GM12878 (cell line): ENCODE measurements around the gene SNURF.

Experiments used
- CBX3 ChIP-seq: fragments of 200-600 bp; sonication (generic); IDR thresholded peaks from 2 replicates; pipeline ENCODE4 v1.6.1; 2016; ENCODE audit warnings: low read depth, borderline replicate concordance
- CTCF ChIP-seq, 3 experiments: IDR thresholded peaks in 2 of 3; conservative IDR thresholded peaks in 1 of 3; 2 replicates each; pipeline ENCODE4 v1.5.1; 2011; ENCODE audit warnings: low read depth in 3 of 3, low read length in 3 of 3, mild to moderate bottlenecking in 3 of 3, control low read depth in 2 of 3, moderate library complexity in 2 of 3, inconsistent platforms in 1 of 3, mixed read lengths in 1 of 3; ENCODE audit not compliant: control insufficient read depth in 2 of 3, insufficient read depth in 1 of 3; ENCODE audit errors: extremely low read depth in 1 of 3
- MEF2B ChIP-seq: fragments of 450-650 bp; IDR thresholded peaks from 2 replicates; pipeline ENCODE4 v1.6.1; 2018; ENCODE audit warnings: mild to moderate bottlenecking, moderate library complexity; ENCODE audit not compliant: partially characterized antibody, poor library complexity, severe bottlenecking
- NR2F1 ChIP-seq: fragments of 450-650 bp; conservative IDR thresholded peaks from 2 replicates; pipeline ENCODE4 v1.6.1; 2017; ENCODE audit warnings: mild to moderate bottlenecking
- NRF1 ChIP-seq: conservative IDR thresholded peaks from 2 replicates; pipeline ENCODE4 v1.6.1; 2011; ENCODE audit warnings: mild to moderate bottlenecking, low read depth, low read length, improper control_type of control experiment
- POLR2A ChIP-seq: IDR thresholded peaks from 2 replicates; pipeline ENCODE4 v1.6.1; 2011; ENCODE audit warnings: low read depth, mild to moderate bottlenecking, low read length
- RAD51 ChIP-seq: fragments of 450-650 bp; IDR thresholded peaks from 2 replicates; pipeline ENCODE4 v1.6.1; 2016; ENCODE audit warnings: moderate library complexity, mild to moderate bottlenecking, inconsistent platforms
- RCOR1 ChIP-seq: conservative IDR thresholded peaks from 2 replicates; pipeline ENCODE4 v1.6.1; 2012; ENCODE audit warnings: low read depth, low read length, improper control_type of control experiment
- TCF12 ChIP-seq: IDR thresholded peaks from 2 replicates; pipeline ENCODE4 v1.6.1; 2011; ENCODE audit warnings: low read depth, mild to moderate bottlenecking, low read length
- YY1 ChIP-seq: IDR thresholded peaks from 2 replicates; pipeline ENCODE4 v1.6.1; 2011; ENCODE audit warnings: low read depth, mild to moderate bottlenecking, low read length
- ZBED1 ChIP-seq: IDR thresholded peaks from 2 replicates; pipeline ENCODE4 v1.6.1; 2016; ENCODE audit warnings: borderline replicate concordance
- ZBTB33 ChIP-seq: fragments of 450-650 bp; IDR thresholded peaks from 2 replicates; pipeline ENCODE4 v1.6.1; 2017; ENCODE audit warnings: mild to moderate bottlenecking

- TF ChIP-seq TCF12 (no peak), ZBED1 (peak; percentile 24; the same call in 1 of the 2 replicates), RAD51 (no peak), CTCF (IDR thresholded peaks at IDR 0.05 in 2 of 3, conservative IDR thresholded peaks at IDR 0.05 in 1 of 3; ENCODE audit: control insufficient read depth in 2 of 3, extremely low read depth in 1 of 3, insufficient read depth in 1 of 3, low read depth in 3 of 3, low read length in 3 of 3) (no peak), CBX3 (no peak), RCOR1 (no peak), MEF2B (no peak), POLR2A (peak; percentile 96), NRF1 (peak; percentile 68), YY1 (0 out of 2 replicates have a peak, but pooled peaks have one; percentile 23), NR2F1 (no peak), ZBTB33 (no peak)
Measured at GRCh38 chr15:24954783-24955530, at the start of gene SNURF, which contains the start of gene SNRPN.
